HepG2 (cell line): ENCODE measurements around the gene SLAMF8. TPM values are rescaled to one million over a fixed set of nuclear protein-coding genes. Genes with fewer than 3 reads are reported as not detected.

Experiments used
- AGO1 ChIP-seq: fragments of 200-400 bp; formaldehyde crosslinking; IDR thresholded peaks from 2 replicates; pipeline ENCODE4 v1.6.1; 2017; ENCODE audit warnings: mild to moderate bottlenecking, low read depth, low read length, moderate library complexity; ENCODE audit not compliant: poor library complexity, severe bottlenecking
- CEBPZ ChIP-seq: IDR thresholded peaks from 2 replicates; pipeline ENCODE4 v1.6.1; 2012; ENCODE audit warnings: low read length, improper control_type of control experiment
- HNRNPH1 ChIP-seq: fragments of 200-400 bp; formaldehyde crosslinking; optimal IDR thresholded peaks from 2 replicates; pipeline ENCODE3; 2017; ENCODE audit warnings: mild to moderate bottlenecking, low read depth, low read length
- HNRNPL ChIP-seq: fragments of 200-400 bp; formaldehyde crosslinking; IDR thresholded peaks from 2 replicates; pipeline ENCODE4 v1.6.1; 2017; ENCODE audit warnings: mild to moderate bottlenecking, low read depth, low read length
- KAT8 ChIP-seq: IDR thresholded peaks from 2 replicates; pipeline ENCODE4 v1.6.1; 2016; ENCODE audit warnings: missing genetic modification reagents, missing compliant biosample characterization
- LBX2 ChIP-seq: sonication (generic); formaldehyde crosslinking; IDR thresholded peaks from 2 replicates; pipeline ENCODE4 v1.5.0; 2020; ENCODE audit warnings: missing genetic modification reagents, mild to moderate bottlenecking, borderline replicate concordance
- TCF7 ChIP-seq: sonication (generic); IDR thresholded peaks from 2 replicates; pipeline ENCODE4 v1.6.1; 2016; ENCODE audit warnings: antibody characterized with exemption, low read depth
- XRCC5 ChIP-seq: fragments of 200-400 bp; formaldehyde crosslinking; optimal IDR thresholded peaks from 2 replicates; pipeline ENCODE3; 2017; ENCODE audit warnings: mild to moderate bottlenecking, low read length
- ZBTB3 ChIP-seq: sonication (generic); formaldehyde crosslinking; IDR thresholded peaks from 2 replicates; pipeline ENCODE4 v1.4.0; 2020; ENCODE audit warnings: low read depth, mild to moderate bottlenecking, moderate library complexity, missing genetic modification reagents, borderline replicate concordance
- ZBTB33 ChIP-seq: sonication (generic); formaldehyde crosslinking; IDR thresholded peaks from 2 replicates; pipeline ENCODE4 v1.4.0; 2020; ENCODE audit warnings: missing genetic modification reagents
- ZFAT ChIP-seq: sonication (generic); formaldehyde crosslinking; conservative IDR thresholded peaks from 2 replicates; pipeline ENCODE4 v1.8.1; 2023; ENCODE audit warnings: missing genetic modification reagents, inconsistent platforms
- ZNF143 ChIP-seq: sonication (generic); formaldehyde crosslinking; IDR thresholded peaks from 2 replicates; pipeline ENCODE4 v1.4.0; 2020; ENCODE audit warnings: missing genetic modification reagents
- ZNF510 ChIP-seq: sonication (generic); formaldehyde crosslinking; IDR thresholded peaks from 2 replicates; pipeline ENCODE4 v1.4.0; 2020; ENCODE audit warnings: low read depth, mild to moderate bottlenecking, missing genetic modification reagents
- polyA plus RNA-seq, 8 experiments: library from polyadenylated mRNA; depleted of rRNA in 3 of 8; stranded (reverse) in 7 of 8; unstranded in 1 of 8; fragments of >200 nt; fragmentation: Illumina TruSeq in 4 of 8; extraction: Trizol in 4 of 8; gene quantifications; 2 replicates each; pipeline versions ENCODE4 v1.2.1 to v1.2.3, GENCODE V29; 2011 to 2016; ENCODE audit warnings: low read depth in 4 of 8, missing spikeins in 1 of 8, mixed read lengths in 1 of 8; ENCODE audit not compliant: insufficient read depth in 1 of 8
- total RNA-seq, 5 experiments: library from RNA; depleted of rRNA; stranded (reverse); fragments of >200 nt; fragmentation: Illumina TruSeq; extraction: Trizol; gene quantifications; 2 replicates each; pipeline ENCODE4 v1.2.3, GENCODE V29; 2016; ENCODE audit warnings: low read depth in 1 of 5
- TF ChIP-seq, protein P1 (sequence below): sonication (generic); formaldehyde crosslinking; IDR thresholded peaks from 2 replicates; pipeline ENCODE4 v1.4.0; 2020; ENCODE audit warnings: mild to moderate bottlenecking, missing genetic modification reagents
- TF ChIP-seq, protein P2 (sequence below): sonication (generic); formaldehyde crosslinking; IDR thresholded peaks from 2 replicates; pipeline ENCODE4 v1.8.1; 2023; ENCODE audit warnings: mild to moderate bottlenecking, missing genetic modification reagents

Gene SLAMF8
- total and polyA plus RNA-seq, 2 of the 13 experiments (the other 11 are each of a cell fraction or from before 2014, with no cell fraction given): not detected

DNA sequence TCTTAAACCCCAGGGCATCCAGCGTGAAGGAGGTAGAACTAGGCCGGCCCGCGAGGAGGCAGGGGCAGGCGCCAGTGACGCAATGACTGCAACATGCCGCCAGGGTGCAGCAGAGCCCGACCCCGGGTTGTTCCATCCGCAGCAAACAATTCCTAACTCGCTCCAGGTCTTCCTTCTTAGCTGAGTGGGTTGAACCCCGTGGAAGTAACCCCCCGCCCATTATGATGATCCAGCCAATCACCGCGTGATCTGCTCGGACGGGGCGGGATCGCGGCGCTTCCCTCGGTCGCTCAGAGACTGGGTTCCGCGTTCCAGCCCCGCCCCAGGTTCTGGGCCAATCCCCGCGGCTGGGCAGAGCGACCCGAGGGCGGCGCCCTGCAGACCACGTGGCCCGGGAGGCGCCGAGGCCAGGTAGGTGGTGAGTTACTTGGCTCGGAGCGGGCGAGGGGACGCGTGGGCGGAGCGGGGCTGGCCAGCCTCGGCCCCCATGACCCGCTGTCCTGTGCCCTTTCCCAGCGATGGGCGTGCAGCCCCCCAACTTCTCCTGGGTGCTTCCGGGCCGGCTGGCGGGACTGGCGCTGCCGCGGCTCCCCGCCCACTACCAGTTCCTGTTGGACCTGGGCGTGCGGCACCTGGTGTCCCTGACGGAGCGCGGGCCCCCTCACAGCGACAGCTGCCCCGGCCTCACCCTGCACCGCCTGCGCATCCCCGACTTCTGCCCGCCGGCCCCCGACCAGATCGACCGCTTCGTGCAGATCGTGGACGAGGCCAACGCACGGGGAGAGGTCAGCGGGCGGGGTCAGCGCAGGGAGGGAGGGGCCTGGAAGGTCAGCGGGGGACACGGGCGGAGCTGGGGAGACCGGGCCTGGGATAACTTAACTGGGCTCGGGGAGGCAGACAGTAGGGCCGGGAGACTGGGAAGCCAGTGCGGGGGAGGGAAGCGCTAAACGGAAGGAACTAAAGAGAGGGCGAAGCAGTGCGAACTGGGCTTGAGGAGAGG is 45.8 kb upstream of the SLAMF8 start, which contains the start of gene DUSP23 (continued):
- no peak for TF ChIP-seq LBX2 (CRISPR knock-in tag)
- no peak for TF ChIP-seq ZNF143
- 0 out of 2 replicates have a peak, but pooled peaks have one; percentile 36 for TF ChIP-seq ZBTB33
- TF ChIP-seq XRCC5: no peak
- no peak for TF ChIP-seq ZBTB3
- no peak for TF ChIP-seq CEBPZ
- TF ChIP-seq AGO1: no peak
- TF ChIP-seq ZFAT (CRISPR knock-in tag): no peak
- TF ChIP-seq, protein P1, sequence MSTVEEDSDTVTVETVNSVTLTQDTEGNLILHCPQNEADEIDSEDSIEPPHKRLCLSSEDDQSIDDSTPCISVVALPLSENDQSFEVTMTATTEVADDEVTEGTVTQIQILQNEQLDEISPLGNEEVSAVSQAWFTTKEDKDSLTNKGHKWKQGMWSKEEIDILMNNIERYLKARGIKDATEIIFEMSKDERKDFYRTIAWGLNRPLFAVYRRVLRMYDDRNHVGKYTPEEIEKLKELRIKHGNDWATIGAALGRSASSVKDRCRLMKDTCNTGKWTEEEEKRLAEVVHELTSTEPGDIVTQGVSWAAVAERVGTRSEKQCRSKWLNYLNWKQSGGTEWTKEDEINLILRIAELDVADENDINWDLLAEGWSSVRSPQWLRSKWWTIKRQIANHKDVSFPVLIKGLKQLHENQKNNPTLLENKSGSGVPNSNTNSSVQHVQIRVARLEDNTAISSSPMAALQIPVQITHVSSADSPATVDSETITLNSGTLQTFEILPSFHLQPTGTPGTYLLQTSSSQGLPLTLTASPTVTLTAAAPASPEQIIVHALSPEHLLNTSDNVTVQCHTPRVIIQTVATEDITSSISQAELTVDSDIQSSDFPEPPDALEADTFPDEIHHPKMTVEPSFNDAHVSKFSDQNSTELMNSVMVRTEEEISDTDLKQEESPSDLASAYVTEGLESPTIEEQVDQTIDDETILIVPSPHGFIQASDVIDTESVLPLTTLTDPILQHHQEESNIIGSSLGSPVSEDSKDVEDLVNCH (CRISPR knock-in tag): no peak
- TF ChIP-seq, protein P2, sequence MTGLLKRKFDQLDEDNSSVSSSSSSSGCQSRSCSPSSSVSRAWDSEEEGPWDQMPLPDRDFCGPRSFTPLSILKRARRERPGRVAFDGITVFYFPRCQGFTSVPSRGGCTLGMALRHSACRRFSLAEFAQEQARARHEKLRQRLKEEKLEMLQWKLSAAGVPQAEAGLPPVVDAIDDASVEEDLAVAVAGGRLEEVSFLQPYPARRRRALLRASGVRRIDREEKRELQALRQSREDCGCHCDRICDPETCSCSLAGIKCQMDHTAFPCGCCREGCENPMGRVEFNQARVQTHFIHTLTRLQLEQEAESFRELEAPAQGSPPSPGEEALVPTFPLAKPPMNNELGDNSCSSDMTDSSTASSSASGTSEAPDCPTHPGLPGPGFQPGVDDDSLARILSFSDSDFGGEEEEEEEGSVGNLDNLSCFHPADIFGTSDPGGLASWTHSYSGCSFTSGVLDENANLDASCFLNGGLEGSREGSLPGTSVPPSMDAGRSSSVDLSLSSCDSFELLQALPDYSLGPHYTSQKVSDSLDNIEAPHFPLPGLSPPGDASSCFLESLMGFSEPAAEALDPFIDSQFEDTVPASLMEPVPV (CRISPR knock-in tag): no peak
- no peak for TF ChIP-seq HNRNPL
- no peak for TF ChIP-seq HNRNPH1
- TF ChIP-seq KAT8 (CRISPR knock-in tag): no peak
- TF ChIP-seq TCF7: no peak
- TF ChIP-seq ZNF510 (CRISPR knock-in tag): no peak
- TF ChIP-seq, all 625 proteins: peak for 6
